B cell (primary cell): ENCODE measurements around the gene LYPD1. TPM values are rescaled to one million over a fixed set of nuclear protein-coding genes. Genes with fewer than 3 reads are reported as not detected.

Experiments
- ATAC-seq: fragments of 200-7000 bp; cut with Tn5 transposase; one replicate; pipeline ENCODE4 v1.10.0; 2021; ENCODE audit warnings: low read depth, mild to moderate bottlenecking, moderate number of reproducible peaks, moderate library complexity
- CTCF ChIA-PET: fragments of 350-600 bp; sonication (Branson Sonifier 250); formaldehyde crosslinking; loops from one replicate; lab custom pipeline; 2021; ENCODE audit warnings: antibody characterized with exemption, inconsistent platforms; lab: Charles Lee
- POLR2A ChIA-PET: fragments of 350-600 bp; sonication (Branson Sonifier 250); formaldehyde crosslinking; loops from one replicate; lab custom pipeline; 2021; ENCODE audit warnings: antibody characterized with exemption; lab: Charles Lee
- DNase-seq: peaks from one replicate; pipeline ENCODE4 v3.0.0; 2013
- H2AFZ ChIP-seq: 2 replicates; pipeline ENCODE4 v1.6.1; 2012; ENCODE audit warnings: mild to moderate bottlenecking, low read depth, low read length; ENCODE audit not compliant: insufficient read depth, poor library complexity, severe bottlenecking
- H3K27ac ChIP-seq, 2 donors: 1 replicate in 1 of 2; 2 replicates in 1 of 2; pipeline ENCODE4 v1.5.1; 2012 to 2013; ENCODE audit warnings: low read length in 2 of 2, mild to moderate bottlenecking in 2 of 2, moderate library complexity in 1 of 2
- H3K27me3 ChIP-seq, 4 experiments: fragments of 200-600 bp in 1 of 4; sonication (generic) in 1 of 4; replicated peaks in 1 of 4; 1 replicate in 2 of 4; 2 replicates in 2 of 4; pipeline versions ENCODE4 v1.6.1 to v1.7.0; 2013 to 2016; ENCODE audit warnings: low read length in 3 of 4, mild to moderate bottlenecking in 2 of 4, mixed read lengths in 1 of 4, moderate library complexity in 1 of 4; ENCODE audit not compliant: insufficient read depth in 4 of 4, control insufficient read depth in 3 of 4; ENCODE audit errors: control extremely low read depth in 1 of 4
- H3K36me3 ChIP-seq, 2 experiments: replicated peaks in 1 of 2; 1 replicate in 1 of 2; 2 replicates in 1 of 2; pipeline versions ENCODE4 v1.6.1 to v1.7.1; 2013; ENCODE audit warnings: low read length in 1 of 2; ENCODE audit not compliant: insufficient read depth in 2 of 2, control insufficient read depth in 1 of 2; ENCODE audit errors: control extremely low read depth in 1 of 2, extremely low read depth in 1 of 2
- H3K4me1 ChIP-seq, 2 donors: fragments of 200-600 bp in 1 of 2; sonication (generic) in 1 of 2; 1 replicate in 1 of 2; 2 replicates in 1 of 2; pipeline versions ENCODE4 v1.5.1 to v1.6.1; 2013 to 2017; ENCODE audit warnings: low read length in 2 of 2; ENCODE audit not compliant: control insufficient read depth in 2 of 2, insufficient read depth in 2 of 2
- H3K4me2 ChIP-seq: replicated peaks from 2 replicates; pipeline ENCODE3; 2012; ENCODE audit warnings: mild to moderate bottlenecking, low read depth, low read length; ENCODE audit not compliant: poor library complexity, severe bottlenecking
- H3K4me3 ChIP-seq, 5 experiments: fragments of 200-600 bp in 1 of 5; sonication (generic) in 1 of 5; 1 replicate in 3 of 5; 2 replicates in 2 of 5; pipeline versions ENCODE4 v1.5.1 to v1.7.0; 2011 to 2016; ENCODE audit warnings: low read length in 4 of 5, mild to moderate bottlenecking in 4 of 5, low read depth in 2 of 5, control low read depth in 1 of 5, moderate library complexity in 1 of 5; ENCODE audit not compliant: insufficient read depth in 1 of 5; ENCODE audit errors: control extremely low read depth in 1 of 5, extremely low read depth in 1 of 5
- H3K79me2 ChIP-seq: fragments of 200-600 bp; sonication (generic); one replicate; pipeline ENCODE4 v1.6.0; 2016; ENCODE audit warnings: low read length; ENCODE audit not compliant: control insufficient read depth, insufficient read depth
- H3K9ac ChIP-seq: fragments of 200-600 bp; sonication (generic); 2 replicates; pipeline ENCODE4 v1.6.1; 2017; ENCODE audit warnings: mild to moderate bottlenecking, low read length, moderate library complexity
- H3K9me3 ChIP-seq, 3 donors: one replicate each; pipeline versions ENCODE4 v1.6.1 to v1.7.1; 2013; ENCODE audit warnings: low read length in 2 of 3; ENCODE audit not compliant: control insufficient read depth in 2 of 3, insufficient read depth in 1 of 3; ENCODE audit errors: control extremely low read depth in 1 of 3
- H4K20me1 ChIP-seq: 2 replicates; pipeline ENCODE4 v1.6.0; 2012; ENCODE audit warnings: mild to moderate bottlenecking, low read length; ENCODE audit not compliant: insufficient read depth, control insufficient read depth, poor library complexity, severe bottlenecking
- H3K27ac Mint-ChIP-seq: one replicate; pipeline ENCODE4 v1.8.0; 2021; ENCODE audit warnings: mixed read lengths
- H3K27me3 Mint-ChIP-seq: one replicate; pipeline ENCODE4 v1.8.0; 2021; ENCODE audit warnings: mixed read lengths
- H3K4me1 Mint-ChIP-seq: one replicate; pipeline ENCODE4 v1.8.0; 2021; ENCODE audit warnings: mixed read lengths
- H3K4me3 Mint-ChIP-seq: one replicate; pipeline ENCODE4 v1.8.0; 2021; ENCODE audit warnings: mixed read lengths
- H3K9me3 Mint-ChIP-seq: one replicate; pipeline ENCODE4 v1.8.0; 2022; ENCODE audit warnings: mixed read lengths; ENCODE audit not compliant: insufficient read depth
- CTCF ChIP-seq: fragments of 200-600 bp; IDR thresholded peaks from one replicate; pipeline ENCODE4 v1.8.0; 2022; ENCODE audit warnings: antibody characterized with exemption, mild to moderate bottlenecking
- EZH2 ChIP-seq: IDR thresholded peaks from 2 replicates; pipeline ENCODE4 v1.6.1; 2012; ENCODE audit warnings: borderline replicate concordance, low read depth, mild to moderate bottlenecking, moderate library complexity, low read length; ENCODE audit not compliant: insufficient read depth, poor library complexity, severe bottlenecking
- WGBS: methylation state at CpG from one replicate; pipeline ENCODE4 v1.1.5; 2013; ENCODE audit warnings: missing lambda C conversion rate; ENCODE audit not compliant: insufficient coverage; 5-methylcytosine and 5-hydroxymethylcytosine counted together
- intact Hi-C: fragments of 100-400 bp; cut with micrococcal nuclease; formaldehyde crosslinking; loops from one replicate; pipeline ENCODE4 v1.10.0; 2022
- polyA plus RNA-seq: library from polyadenylated mRNA; depleted of rRNA; stranded (reverse); fragments of >200 nt; gene quantifications from 2 replicates; pipeline ENCODE4 v1.2.3, GENCODE V29; 2012
- total RNA-seq, 2 donors: library from RNA; stranded (reverse); fragments of 120-200 nt in 1 of 2; gene quantifications; 1 replicate in 1 of 2; 2 replicates in 1 of 2; pipeline versions ENCODE4 v1.2.3 to v1.2.4, GENCODE V29; 2013 to 2022

The LYPD1 gene
- total and polyA plus RNA-seq, 2 donors (not counting 1 experiment from before 2014, with no cell fraction given): 0.07 TPM; not detected in 1

- H3K4me2 ChIP-seq: no peak overlapping the region
- Mint-ChIP-seq H3K27ac (no peak overlapping the region), H3K27me3 (no peaks in the 10 kb centered on the region), H3K4me1 (no peaks in the 10 kb centered on the region), H3K9me3 (no peaks in the 10 kb centered on the region), H3K4me3 (no peak overlapping the region)
- POLR2A ChIA-PET: no interaction called here
- H3K9ac ChIP-seq: no peak overlapping the region
- WGBS: 89% methylated on average over 1 of the region's 2 CpGs
- TF ChIP-seq EZH2 (no peak), CTCF (no peak)
- no peak overlapping the region for H3K27ac ChIP-seq
- no peak overlapping the region for H3K4me3 ChIP-seq
- CTCF ChIA-PET: no interaction called here
- no peaks in the 10 kb centered on the region for H3K36me3 ChIP-seq
- H3K9me3 ChIP-seq: peaks cover 0 to 9% (median 0%) of the 10 kb centered on the region in 3 donors
- no peaks in the 10 kb centered on the region for H4K20me1 ChIP-seq
- no peaks in the 10 kb centered on the region for H3K4me1 ChIP-seq
- no peaks in the 10 kb centered on the region for H3K27me3 ChIP-seq
- H3K79me2 ChIP-seq: no peaks in the 10 kb centered on the region
- H2AFZ ChIP-seq: no peak overlapping the region
- ATAC-seq (no peak), DNase-seq (no peak)
- intact Hi-C loops: no loop called here
Observed at GRCh38 chr2:132620115-132620514, 49.9 kb downstream of the LYPD1 start.

GRCh38 chr2:132618734-132619133 lies 51.3 kb downstream of the LYPD1 start:
- no peak for DNase-seq
- Histone ChIP-seq H3K27me3 (no peaks in the 10 kb centered on the region), H3K4me2 (no peak overlapping the region), H2AFZ (no peak overlapping the region), H3K4me1 (no peaks in the 10 kb centered on the region), H3K27ac (no peak overlapping the region), H3K9me3 (peaks cover 0 to 15% (median 0%) of the 10 kb centered on the region in 3 donors), H3K79me2 (no peaks in the 10 kb centered on the region), H3K36me3 (no peaks in the 10 kb centered on the region), H4K20me1 (no peaks in the 10 kb centered on the region), H3K4me3 (no peak overlapping the region), H3K9ac (no peak overlapping the region)
- ATAC-seq: no peak
- Mint-ChIP-seq H3K9me3 (no peaks in the 10 kb centered on the region), H3K27ac (no peak overlapping the region), H3K4me3 (no peak overlapping the region), H3K27me3 (no peaks in the 10 kb centered on the region), H3K4me1 (no peaks in the 10 kb centered on the region)
- WGBS: 85% methylated on average over 6 of the region's 7 CpGs
- CTCF ChIA-PET: no interaction called here
- intact Hi-C loops: no loop called here
- TF ChIP-seq EZH2: no peak
- POLR2A ChIA-PET: no interaction called here
